Articular chondrocyte of knee joint (primary cell): ENCODE data around the gene OOSP2. TPM values are rescaled to one million over a fixed set of nuclear protein-coding genes. Genes with fewer than 3 reads are reported as not detected.

Experiments
- total RNA-seq: library from RNA; depleted of rRNA; stranded (reverse); fragments of >200 nt; gene quantifications from 2 replicates; pipeline ENCODE4 v1.2.3, GENCODE V29; 2012

Gene OOSP2, protein sequence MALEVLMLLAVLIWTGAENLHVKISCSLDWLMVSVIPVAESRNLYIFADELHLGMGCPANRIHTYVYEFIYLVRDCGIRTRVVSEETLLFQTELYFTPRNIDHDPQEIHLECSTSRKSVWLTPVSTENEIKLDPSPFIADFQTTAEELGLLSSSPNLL
- not detected in 2 replicates for total RNA-seq

DNA sequence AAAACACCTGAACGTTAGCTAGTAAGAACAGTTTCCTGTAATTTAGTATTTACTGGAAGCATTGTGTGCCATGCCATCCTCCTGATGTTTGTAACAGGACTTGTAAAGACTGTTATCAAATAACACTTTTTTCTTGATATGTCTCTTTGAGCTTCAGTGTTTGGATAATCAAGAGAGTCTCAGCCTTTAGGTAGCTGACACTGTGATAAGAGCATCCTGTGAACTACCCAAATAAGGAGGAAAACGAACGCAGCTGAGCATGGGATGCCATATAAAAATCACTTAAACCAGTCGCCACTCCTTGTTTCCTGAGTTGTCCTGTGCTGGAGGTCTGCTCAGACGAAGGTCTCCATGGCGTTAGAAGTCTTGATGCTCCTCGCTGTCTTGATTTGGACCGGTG lies at the start of gene OOSP2:
Gene OOSP2 (plus strand): TSS at position 301 of the 400 bp plus-strand sequence. CDS start 51 bp downstream, at position 352.

DNA sequence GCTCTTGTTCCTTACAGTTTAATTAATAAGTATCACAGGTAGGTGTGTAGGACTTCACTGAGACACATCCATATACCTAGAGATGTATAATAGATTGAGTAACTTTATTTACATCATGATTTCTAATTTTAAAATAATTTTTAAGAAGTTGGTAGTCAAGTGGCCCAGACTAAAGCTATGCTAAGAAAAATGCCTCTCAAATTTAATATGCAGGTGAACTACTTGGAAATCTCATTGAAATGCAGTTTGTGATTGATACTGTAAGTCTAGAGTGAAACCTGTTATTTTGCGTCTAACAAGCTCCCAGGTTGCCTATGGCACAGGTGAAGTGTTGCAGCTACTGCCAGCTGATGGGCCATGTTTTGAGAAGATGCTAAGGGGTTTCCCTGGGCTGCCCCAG lies 23.3 kb upstream of the OOSP2 start, which contains the start of gene OOSP4B:
Gene OOSP4B (plus strand): TSS at position 301 of the 400 bp plus-strand sequence.

DNA sequence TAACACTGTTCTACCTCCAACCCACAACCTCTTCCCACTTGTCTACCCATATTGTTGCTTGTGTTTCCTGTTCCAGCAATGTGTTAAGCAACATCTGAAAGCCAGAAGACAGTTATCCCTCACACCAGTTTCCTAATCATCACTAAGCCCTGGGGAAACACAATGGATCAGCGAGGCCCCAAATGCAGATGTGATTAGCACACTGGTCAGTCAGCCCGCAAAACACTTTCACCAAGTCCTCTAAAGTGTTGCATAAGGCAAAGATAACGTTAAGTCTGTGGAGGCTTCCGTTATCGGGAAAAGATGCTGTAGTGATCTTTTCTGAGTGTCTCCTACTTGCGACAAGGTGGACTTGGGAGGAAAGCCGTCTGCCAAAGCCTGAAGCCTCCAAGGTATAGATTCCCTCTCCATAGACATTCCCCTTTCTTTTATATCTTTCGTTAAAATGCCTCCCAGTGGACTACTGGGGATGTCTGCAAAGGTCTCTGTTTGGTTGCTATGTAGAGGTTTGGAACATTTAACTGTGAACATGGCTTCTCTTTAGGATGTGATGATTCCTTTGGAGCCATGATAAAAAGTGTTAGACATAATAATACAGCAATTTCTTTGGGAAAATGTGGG lies 16.2 kb downstream of the OOSP2 start, which contains the start of gene MS4A3:
Gene MS4A3 (plus strand): TSS at position 317 of the 621 bp plus-strand sequence. CDS start 4,496 bp downstream, outside the sequence.

DNA sequence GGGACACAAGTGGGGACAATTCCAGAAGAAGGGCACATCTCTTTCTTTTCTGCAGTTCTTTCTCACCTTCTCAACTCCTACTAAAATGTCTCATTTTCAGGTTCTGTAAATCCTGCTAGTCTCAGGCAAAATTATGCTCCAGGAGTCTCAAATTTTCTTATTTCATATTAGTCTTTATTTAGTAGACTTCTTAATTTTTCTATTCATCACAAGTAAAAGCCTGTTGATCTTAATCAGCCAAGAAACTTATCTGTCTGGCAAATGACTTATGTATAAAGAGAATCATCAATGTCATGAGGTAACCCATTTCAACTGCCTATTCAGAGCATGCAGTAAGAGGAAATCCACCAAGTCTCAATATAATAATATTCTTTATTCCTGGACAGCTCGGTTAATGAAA lies 48.2 kb downstream of the OOSP2 start, which contains the start of gene MS4A2:
Gene MS4A2 (plus strand): TSS at position 301 of the 400 bp plus-strand sequence. CDS start 102 bp downstream, outside the sequence.

Other genes starting within 250 kb of the OOSP2 start
- gene MRPL16, start 229.6 kb upstream of the OOSP2 start, total RNA-seq = 36.6 and 40.2 TPM in 2 replicates
- not detected in 2 replicates for gene CBLIF, start 194.9 kb upstream of the OOSP2 start, total RNA-seq
- not detected in 2 replicates for gene TCN1, start 173.9 kb upstream of the OOSP2 start, total RNA-seq
- not detected in 2 replicates for gene OOSP3, start 161.6 kb upstream of the OOSP2 start, total RNA-seq
- not detected in 2 replicates for gene OOSP1, start 102.0 kb upstream of the OOSP2 start, total RNA-seq
- not detected in 2 replicates for gene OOSP4A, start 76.4 kb upstream of the OOSP2 start, total RNA-seq
- not detected in 2 replicates for gene OOSP4B, start 23.2 kb upstream of the OOSP2 start, total RNA-seq
- not detected in 2 replicates for gene MS4A3, start 16.3 kb downstream of the OOSP2 start, total RNA-seq
- not detected in 2 replicates for gene MS4A2, start 48.3 kb downstream of the OOSP2 start, total RNA-seq
- not detected in 2 replicates for gene MS4A6A, start 142.7 kb downstream of the OOSP2 start, total RNA-seq
- not detected in 2 replicates for gene MS4A4E, start 202.7 kb downstream of the OOSP2 start, total RNA-seq
- not detected in 2 replicates for gene MS4A4A, start 240.3 kb downstream of the OOSP2 start, total RNA-seq